Tibial artery (tissue), 4 donors: ENCODE measurements around the gene FAM53B.

ENCODE experiments used
- DNase-seq, 2 donors: peaks; one replicate each; pipeline ENCODE4 v3.0.0-alpha.2; 2019
- H3K27ac ChIP-seq, 2 donors: fragments of 200-600 bp; sonication (generic) in 1 of 2; 1 replicate in 1 of 2; 2 replicates in 1 of 2; pipeline ENCODE4 v1.5.1; 2018 to 2019; ENCODE audit warnings: mild to moderate bottlenecking in 1 of 2
- H3K27me3 ChIP-seq, 2 donors: fragments of 200-600 bp; sonication (generic) in 1 of 2; one replicate each; pipeline versions ENCODE4 v1.5.1 to v1.6.0; 2016 to 2019
- H3K36me3 ChIP-seq, 3 donors: fragments of 200-600 bp; sonication (generic) in 2 of 3; one replicate each; pipeline ENCODE4 v1.5.1; 2016 to 2019; ENCODE audit warnings: mild to moderate bottlenecking in 2 of 3
- H3K4me1 ChIP-seq, 4 donors: fragments of 200-600 bp; sonication (generic) in 2 of 4; 1 replicate in 3 of 4; 2 replicates in 1 of 4; pipeline ENCODE4 v1.5.1; 2016 to 2019
- H3K4me3 ChIP-seq, 2 donors: fragments of 200-600 bp; sonication (generic) in 1 of 2; 1 replicate in 1 of 2; 2 replicates in 1 of 2; pipeline ENCODE4 v1.5.1; 2018 to 2019; ENCODE audit warnings: mild to moderate bottlenecking in 2 of 2
- H3K9me3 ChIP-seq, 3 donors: fragments of 200-600 bp; sonication (generic) in 1 of 3; one replicate each; pipeline ENCODE4 v1.5.1; 2016 to 2019
- intact Hi-C: fragments of 100-400 bp; cut with DNase I; formaldehyde crosslinking; loops from one replicate; pipeline ENCODE4 v1.15.0; 2023; ENCODE audit warnings: low total_unique reads
- TF ChIP-seq, protein P1 (sequence below), 2 experiments: fragments of 200-600 bp in 1 of 2; fragments of 450-650 bp in 1 of 2; IDR thresholded peaks; one replicate each; pipeline ENCODE4 v1.5.1; 2017 to 2019; ENCODE audit warnings: antibody characterized with exemption in 2 of 2, mild to moderate bottlenecking in 1 of 2, moderate library complexity in 1 of 2

FAM53B gene

DNA sequence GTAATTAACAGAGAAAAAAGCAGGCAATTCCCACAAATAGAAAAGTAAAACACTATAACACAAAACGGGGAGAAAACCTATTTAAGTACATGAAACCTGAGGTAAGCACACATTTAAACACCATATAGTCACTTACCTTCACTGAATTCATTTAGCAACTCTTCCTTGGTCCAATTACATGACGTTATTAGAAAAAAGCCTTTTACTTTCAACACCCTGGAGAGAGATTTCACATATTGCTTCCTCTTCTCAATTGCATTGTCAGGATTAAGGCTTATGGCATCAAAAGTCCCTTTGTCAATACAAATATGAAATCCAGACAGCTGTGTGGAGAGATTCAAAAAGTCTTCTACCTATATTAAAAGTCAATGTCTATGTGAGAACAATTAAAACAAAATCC is 21.1 kb upstream of the FAM53B start:
- Histone ChIP-seq H3K9me3 (no peaks in the 10 kb centered on the region), H3K4me3 (no peak overlapping the region), H3K27me3 (no peaks in the 10 kb centered on the region), H3K36me3 (peaks cover 4 to 37% (median 22%) of the 10 kb centered on the region in 3 donors), H3K4me1 (no peaks in the 10 kb centered on the region), H3K27ac (no peak overlapping the region)
- intact Hi-C loops: no loop called here
- no peak for DNase-seq
- TF ChIP-seq, protein P1, sequence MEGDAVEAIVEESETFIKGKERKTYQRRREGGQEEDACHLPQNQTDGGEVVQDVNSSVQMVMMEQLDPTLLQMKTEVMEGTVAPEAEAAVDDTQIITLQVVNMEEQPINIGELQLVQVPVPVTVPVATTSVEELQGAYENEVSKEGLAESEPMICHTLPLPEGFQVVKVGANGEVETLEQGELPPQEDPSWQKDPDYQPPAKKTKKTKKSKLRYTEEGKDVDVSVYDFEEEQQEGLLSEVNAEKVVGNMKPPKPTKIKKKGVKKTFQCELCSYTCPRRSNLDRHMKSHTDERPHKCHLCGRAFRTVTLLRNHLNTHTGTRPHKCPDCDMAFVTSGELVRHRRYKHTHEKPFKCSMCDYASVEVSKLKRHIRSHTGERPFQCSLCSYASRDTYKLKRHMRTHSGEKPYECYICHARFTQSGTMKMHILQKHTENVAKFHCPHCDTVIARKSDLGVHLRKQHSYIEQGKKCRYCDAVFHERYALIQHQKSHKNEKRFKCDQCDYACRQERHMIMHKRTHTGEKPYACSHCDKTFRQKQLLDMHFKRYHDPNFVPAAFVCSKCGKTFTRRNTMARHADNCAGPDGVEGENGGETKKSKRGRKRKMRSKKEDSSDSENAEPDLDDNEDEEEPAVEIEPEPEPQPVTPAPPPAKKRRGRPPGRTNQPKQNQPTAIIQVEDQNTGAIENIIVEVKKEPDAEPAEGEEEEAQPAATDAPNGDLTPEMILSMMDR (IDR thresholded peaks at IDR 0.05): no peak

DNA sequence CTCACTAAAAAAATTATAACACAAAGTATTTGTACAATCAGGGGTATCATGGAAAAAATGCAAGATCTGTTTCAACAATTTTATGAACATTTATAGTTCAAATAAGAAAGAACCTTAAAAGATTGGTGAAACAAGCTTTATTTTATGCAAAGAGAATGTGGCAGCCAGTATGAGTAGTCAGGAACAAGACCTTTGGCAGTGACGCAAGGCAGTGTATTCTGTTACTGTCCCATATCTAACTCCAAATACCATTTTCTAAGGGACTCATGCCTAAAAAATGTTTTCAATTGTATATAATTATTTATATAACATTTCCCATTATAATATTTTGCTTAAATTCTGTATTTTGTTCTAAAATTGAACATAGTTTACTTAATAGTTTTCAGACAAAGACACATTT is 19.1 kb upstream of the FAM53B start:
- TF ChIP-seq, protein P1 (IDR thresholded peaks at IDR 0.05): no peak
- intact Hi-C loops: no loop called here
- Histone ChIP-seq H3K27me3 (no peaks in the 10 kb centered on the region), H3K36me3 (peaks cover 4 to 44% (median 36%) of the 10 kb centered on the region in 3 donors), H3K27ac (no peak overlapping the region), H3K9me3 (no peaks in the 10 kb centered on the region), H3K4me1 (no peaks in the 10 kb centered on the region), H3K4me3 (no peak overlapping the region)
- no peak for DNase-seq

DNA sequence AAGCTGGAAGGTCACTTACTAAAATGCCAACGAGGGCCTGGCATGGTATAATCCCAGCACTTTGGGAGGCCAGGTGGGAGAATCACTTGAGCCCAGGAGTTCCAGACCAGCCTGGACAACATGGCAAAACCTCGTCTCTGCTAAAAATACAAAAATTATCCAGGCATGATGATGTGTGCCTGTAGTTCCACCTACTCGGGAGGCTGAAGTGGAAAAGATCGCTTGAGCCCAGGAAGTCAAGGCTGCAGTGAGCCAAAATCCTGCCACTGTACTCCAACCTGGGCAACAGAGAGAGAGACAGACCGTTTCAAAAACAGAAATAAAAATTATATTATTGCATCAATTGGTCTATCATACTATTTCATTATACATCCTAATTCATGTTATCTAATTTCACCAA is 18.1 kb upstream of the FAM53B start:
- Histone ChIP-seq H3K4me3 (no peak overlapping the region), H3K4me1 (no peaks in the 10 kb centered on the region), H3K36me3 (peaks cover 4 to 44% (median 36%) of the 10 kb centered on the region in 3 donors), H3K9me3 (no peaks in the 10 kb centered on the region), H3K27me3 (no peaks in the 10 kb centered on the region), H3K27ac (no peak overlapping the region)
- intact Hi-C loops: no loop called here
- no peak for DNase-seq
- TF ChIP-seq, protein P1 (IDR thresholded peaks at IDR 0.05): no peak

DNA sequence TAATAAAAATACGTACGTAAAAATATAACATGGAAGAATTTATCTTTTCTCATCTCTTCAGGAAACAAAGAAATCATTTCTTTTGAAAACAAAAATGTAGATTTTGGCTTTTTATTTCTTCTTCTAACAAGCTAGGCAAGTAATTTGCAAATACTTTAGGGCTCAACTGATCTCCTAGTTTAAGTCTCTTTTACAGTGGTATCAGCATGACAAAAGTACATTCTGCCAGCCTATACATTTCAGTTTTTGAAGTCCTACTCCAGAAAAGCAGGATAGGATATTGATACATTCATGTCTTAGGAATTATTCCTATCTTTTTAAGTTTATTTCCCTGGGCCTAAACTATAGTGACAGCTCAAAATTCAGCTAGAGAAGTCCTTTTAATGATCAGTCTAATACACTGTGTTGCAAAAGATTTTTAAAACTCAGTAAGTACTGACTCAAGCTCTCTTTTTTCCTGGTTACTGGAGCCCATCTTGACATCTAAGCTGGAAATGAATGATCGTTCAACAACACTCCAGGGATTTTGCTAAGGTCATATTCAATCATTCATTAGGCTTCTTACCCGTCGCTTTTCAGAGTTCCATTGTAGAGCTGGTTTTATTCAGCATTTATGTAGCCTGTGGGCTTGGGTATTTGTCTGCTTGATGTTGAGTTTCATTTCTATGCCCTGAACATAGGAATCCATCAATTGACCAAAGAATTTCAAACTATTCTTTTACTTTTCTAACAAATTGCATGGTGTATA is 12.2 kb upstream of the FAM53B start:
- intact Hi-C loops: no loop called here
- TF ChIP-seq, protein P1 (IDR thresholded peaks at IDR 0.05): no peak
- H3K27me3 ChIP-seq: no peaks in the 10 kb centered on the region
- no peak for DNase-seq
- no peak overlapping the region for H3K27ac ChIP-seq
- peaks cover 0 to 54% (median 19%) of the 10 kb centered on the region in 3 donors for H3K36me3 ChIP-seq
- no peak overlapping the region for H3K4me3 ChIP-seq
- no peaks in the 10 kb centered on the region for H3K4me1 ChIP-seq
- no peaks in the 10 kb centered on the region for H3K9me3 ChIP-seq

DNA sequence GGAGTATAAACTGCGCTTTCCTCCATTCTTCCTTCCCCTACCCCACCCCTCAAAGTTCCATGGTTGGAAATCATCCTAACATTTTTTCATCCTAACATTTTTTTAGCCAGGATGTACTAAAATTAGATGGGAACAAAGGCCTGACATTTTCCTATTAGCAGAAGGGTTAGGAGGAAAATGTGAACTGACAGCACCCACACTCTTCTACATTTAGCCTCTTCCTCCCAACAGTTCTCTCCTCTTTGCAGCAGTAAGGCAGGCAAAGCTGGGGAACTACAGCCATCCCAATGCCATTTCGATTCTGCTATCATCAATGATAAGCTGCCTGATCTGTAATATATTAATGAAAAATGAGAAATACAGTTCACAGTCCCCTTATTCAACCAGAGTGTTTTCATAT is 11.4 kb upstream of the FAM53B start:
- H3K36me3 ChIP-seq: peaks cover 0 to 54% (median 18%) of the 10 kb centered on the region in 3 donors
- no peaks in the 10 kb centered on the region for H3K4me1 ChIP-seq

More for the DNA sequence above, 11.4 kb upstream of the FAM53B start:
- no peak for DNase-seq
- H3K9me3 ChIP-seq: no peaks in the 10 kb centered on the region
- H3K27ac ChIP-seq: no peak overlapping the region
- TF ChIP-seq, protein P1 (IDR thresholded peaks at IDR 0.05): no peak
- H3K4me3 ChIP-seq: no peak overlapping the region
- intact Hi-C loops: no loop called here
- H3K27me3 ChIP-seq: no peaks in the 10 kb centered on the region
